Measurements from ENCODE around the gene KRT38. TPM values are rescaled to one million over a fixed set of nuclear protein-coding genes. Genes with fewer than 3 reads are reported as not detected.

KRT38 gene
- total RNA-seq = not detected

DNA sequence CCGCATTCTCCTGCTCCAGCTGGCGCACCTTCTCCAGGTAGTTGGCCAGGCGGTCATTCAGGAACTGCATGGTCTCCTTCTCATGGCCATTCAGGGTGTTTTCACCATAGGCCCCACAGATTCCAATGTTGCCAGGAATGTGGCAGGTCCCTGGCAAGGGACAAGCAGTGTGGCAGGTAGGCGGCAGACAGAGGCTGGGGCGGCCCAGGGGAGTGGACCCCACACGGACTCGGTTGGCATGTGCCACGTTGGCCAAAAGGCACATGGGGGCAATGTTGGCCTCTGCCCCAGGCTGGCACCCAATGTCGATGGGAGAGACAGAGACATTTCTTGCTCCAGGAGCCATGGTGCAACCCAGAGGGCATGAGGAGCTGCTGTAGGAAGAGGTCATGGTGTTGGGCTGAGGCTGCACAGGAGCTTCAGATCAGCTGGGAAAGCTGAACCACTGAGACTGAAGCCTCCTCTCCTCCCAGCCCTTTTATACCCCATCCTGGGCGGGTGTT, at the start of gene KRT38:
KRT38 (minus strand) TSS at position 453 of the 503 bp plus-strand sequence; CDS start at position 391, 62 bp downstream.
- CTCF ChIA-PET = no interaction called here
- POLR2A ChIA-PET = no interaction called here

DNA sequence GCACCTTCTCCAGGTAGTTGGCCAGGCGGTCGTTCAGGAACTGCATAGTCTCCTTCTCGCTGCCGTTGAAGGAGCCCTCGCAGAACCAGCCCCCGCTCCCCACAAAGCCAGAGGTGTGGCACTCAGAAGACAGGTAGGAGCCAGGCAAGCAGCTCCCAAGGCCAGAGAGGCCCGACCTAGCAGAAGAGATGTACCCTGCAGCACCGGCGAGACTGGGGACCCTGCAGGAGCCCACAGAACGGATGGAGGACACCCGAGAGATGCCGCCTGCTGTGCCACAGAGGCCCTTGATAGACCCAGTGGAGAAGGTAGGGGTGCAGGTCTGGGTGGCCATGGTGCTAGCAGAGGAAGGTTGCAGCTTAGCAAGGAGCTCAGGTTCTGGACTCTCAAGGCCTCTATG, 48.7 kb upstream of the KRT38 start, which contains the start of gene KRT36:
KRT36 (minus strand) TSS at position 380 of the 400 bp plus-strand sequence; CDS start at position 334, 46 bp downstream.
- POLR2A ChIA-PET = no interaction called here
- CTCF ChIA-PET = interaction anchor here (2.1 kb wide), 1 partner anchor 60 kb away, joined by 7 read pairs; no protein-coding TSS in a partner anchor

DNA sequence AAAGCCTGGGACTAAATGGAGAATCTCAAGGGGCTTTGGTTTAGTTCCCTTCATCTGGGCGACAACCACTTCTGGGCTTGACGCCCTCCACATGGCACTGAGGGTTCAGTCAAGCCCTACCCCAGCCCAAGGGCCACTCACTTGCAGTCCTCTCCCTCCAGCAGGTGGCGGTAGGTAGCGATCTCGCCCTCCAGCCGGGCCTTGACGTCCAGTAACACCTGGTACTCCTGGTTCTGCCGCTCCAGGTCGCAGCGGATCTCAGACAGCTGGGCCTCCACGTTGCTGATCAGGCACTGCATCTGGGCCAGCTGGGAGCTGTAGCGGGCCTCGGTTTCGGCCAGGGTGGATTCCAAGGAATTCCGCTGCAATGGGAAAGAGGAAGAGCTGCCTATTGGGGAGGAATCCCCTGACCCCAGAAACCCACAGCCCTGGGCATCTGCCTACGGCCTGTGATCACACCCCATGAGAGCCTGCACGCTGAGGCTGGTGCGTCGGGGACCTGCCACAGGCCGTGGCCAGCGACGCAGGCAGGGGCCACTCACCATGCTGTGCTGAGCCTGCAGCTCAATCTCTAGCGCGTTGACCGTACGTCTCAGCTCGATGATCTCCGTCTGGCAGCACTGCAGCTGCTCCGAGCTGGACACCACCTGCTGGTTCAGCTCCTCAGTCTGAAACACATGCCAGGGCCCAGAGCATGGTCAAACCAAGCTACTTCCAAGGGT, 46.2 kb upstream of the KRT38 start:
- CTCF ChIA-PET = interaction anchor here (0.5 to 1.7 kb wide), 5 partner anchors 10 to 948 kb away, joined by 3 to 6 read pairs (median 4); partner anchors contain the start of gene KRT15

DNA sequence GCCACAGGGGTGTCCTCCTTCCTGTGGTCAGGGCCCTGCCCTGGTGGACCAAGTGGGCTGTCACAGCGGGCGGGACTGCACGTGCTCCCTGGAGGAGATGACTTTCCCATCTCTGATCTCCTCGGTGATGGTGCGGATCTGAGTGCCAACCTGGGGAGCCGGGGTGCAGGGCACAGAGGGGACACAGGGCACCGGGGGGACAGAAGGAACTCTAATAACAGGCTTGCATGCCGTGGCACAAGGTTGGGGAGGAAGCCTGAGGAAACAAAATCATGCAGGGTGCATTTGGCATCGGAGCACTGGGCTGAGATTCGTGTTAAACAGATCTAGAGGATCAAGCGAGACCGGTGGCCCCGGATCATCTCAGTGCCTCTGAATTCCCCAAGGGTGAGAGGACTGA, 45.5 kb upstream of the KRT38 start:
- ChIA-PET CTCF (interaction anchor here (1.2 to 1.7 kb wide), 4 partner anchors 10 to 162 kb away, joined by 4 to 6 read pairs (median 5); no protein-coding TSS in a partner anchor), POLR2A (no interaction called here)

More for the DNA sequence above, 46.2 kb upstream of the KRT38 start:
- POLR2A ChIA-PET = no interaction called here

DNA sequence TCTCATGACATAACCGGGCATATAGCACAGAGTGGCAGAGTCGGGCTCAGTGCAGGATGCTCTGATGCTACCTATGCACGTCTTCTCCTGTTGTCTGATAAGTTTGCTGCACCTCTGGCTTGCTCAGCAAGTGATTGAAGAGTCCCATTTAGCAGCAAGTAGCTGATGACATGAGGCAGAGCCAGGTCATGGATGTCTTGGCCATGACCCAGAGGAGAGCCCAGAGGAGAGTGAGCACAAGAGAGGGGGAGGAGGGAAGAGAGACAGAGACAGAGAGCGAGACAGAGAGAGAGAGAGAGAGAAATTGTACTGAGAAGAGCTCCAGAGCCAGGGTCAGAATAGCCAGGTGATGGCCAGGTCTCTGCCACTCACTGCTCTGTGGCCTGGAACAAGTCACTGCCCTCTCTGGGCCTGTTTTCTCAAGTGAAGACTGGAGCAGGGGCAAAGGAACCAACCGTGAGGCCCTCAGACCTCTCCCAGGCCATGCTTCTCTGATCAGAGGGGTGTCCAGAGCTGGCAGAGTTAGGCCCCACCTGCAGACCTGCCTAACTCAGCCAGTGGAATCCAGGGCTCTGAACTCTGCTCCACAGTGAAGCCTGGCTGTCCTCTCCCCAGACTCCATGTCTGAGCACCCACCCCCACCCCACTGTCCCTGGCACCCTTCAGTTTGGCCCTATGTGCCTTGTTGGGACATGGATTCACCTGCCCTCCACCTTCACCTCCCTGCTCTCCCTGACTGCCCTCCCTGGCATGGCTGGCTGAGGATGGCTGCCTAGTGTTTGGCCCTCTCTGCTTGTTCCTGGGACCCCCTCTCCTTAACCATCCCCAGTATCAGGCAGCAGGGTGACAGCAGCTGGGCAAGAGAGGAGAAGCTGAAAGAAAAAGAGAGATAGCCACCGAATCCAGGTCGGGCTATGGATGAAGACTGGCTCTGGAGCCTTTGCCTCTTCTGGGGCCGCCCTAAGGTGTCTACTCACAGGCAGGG, 44.4 kb upstream of the KRT38 start:
- POLR2A ChIA-PET = no interaction called here
- CTCF ChIA-PET = interaction anchor here (1.7 kb wide), 1 partner anchor 64 kb away, joined by 6 read pairs; no protein-coding TSS in a partner anchor

DNA sequence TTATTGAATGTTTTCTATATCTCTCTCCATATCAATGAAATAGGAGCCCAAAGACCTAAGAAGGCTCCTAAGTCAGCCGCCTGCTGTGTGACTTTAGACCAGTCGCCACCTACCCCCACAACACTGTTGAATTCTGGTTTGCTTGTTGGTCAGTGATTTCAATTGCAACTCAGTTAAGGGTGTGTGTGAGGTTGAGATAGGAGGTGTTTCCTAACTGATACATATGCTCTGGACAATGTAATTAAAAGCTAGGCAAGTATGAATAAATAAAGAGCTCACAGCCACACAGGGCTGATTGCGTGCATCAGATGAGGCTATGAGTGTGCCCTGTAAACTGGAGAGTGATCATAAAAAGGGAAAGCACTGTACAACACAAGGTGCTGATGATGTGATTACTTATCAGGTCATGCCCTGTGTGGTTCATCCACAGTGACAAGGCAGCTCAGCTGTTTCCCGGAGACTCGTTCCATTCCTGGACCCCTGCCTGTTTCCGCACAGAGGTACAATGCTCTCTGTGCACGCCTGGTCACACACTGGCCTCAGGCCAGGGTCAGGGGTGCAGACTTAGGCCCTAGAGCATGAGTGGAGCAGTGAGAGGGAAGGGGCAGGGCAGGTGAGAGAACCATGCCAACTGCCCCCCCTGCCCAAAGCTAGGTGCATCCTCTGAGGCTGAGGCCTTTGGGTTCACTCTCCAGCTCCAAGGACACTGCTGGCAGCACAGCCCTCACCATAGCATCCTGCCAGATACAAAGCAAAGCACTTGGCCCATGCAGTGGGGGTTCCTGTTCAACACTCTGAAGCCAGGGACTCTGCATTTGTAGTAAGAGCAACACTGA, 43.4 kb upstream of the KRT38 start:
- ChIA-PET CTCF (interaction anchor here (1.5 to 1.7 kb wide), 2 partner anchors 18 to 65 kb away, joined by 3 to 6 read pairs; partner anchors contain the start of gene KRT32), POLR2A (no interaction called here)

DNA sequence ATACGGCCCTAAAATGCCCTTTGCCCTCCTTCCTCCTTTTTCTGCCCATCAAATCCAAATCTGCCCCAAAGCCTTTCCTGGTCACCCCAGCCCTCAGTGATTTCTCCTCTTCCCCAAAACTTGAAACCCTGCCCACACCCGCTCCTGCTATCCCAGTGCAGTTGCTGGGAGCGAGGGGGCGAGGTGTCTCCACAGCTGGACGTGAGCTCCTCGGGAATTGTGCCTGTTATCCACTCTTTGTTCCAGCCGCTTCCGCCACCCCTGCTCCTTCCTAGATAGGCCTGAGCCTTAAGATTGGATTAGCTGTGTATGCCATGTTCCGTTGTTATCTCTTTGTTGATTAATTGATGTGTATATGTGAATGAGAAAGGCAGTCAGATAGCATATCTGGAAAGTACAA, 42.7 kb upstream of the KRT38 start:
- ChIA-PET POLR2A (no interaction called here), CTCF (interaction anchor here (1.5 kb wide), 1 partner anchor 17 kb away, joined by 3 read pairs; the partner anchor contains the start of gene KRT32)

DNA sequence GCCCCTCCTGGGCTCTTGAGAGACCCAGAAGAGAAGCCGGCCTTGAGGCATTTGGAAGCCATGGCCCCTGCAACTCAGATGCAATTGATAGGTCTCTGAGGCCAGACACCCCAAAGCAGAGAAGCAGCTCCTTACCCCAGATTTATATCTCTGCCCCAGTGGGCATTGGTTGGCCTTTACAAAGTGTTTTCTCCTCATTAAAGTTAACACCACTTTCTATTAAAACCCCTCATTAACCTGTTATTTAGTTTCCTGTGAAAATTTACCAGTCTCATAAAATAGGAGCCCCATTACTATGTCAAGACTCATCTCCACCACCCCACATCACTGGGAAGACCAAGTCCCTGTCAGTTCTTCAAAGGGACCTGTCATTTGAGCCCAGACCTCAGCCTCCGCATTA, 40.3 kb upstream of the KRT38 start, which contains the start of gene KRT35:
KRT35 (minus strand) TSS at position 116 of the 400 bp plus-strand sequence; CDS start at position 62, 54 bp downstream.
- POLR2A ChIA-PET = no interaction called here
- CTCF ChIA-PET = no interaction called here

DNA sequence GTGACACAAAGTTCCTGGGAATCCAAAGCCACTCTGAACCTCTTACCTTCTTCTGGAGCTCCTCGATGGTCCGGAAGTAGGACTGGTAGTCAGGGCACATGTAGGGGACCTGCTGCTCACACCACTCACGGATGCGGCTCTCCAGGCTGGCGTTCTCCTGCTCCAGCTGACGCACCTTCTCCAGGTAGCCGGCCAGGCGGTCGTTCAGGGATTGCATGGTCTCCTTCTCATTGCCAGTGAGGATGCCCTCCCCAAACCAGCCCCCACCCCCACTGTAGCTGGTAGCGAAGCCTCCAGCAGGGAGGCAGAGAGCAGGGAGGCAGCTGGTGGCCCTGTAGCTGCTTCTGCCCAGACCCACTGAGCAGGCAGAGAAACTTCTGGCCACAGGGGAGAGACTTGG, 39.8 kb upstream of the KRT38 start:
- POLR2A ChIA-PET = no interaction called here
- CTCF ChIA-PET = no interaction called here

DNA sequence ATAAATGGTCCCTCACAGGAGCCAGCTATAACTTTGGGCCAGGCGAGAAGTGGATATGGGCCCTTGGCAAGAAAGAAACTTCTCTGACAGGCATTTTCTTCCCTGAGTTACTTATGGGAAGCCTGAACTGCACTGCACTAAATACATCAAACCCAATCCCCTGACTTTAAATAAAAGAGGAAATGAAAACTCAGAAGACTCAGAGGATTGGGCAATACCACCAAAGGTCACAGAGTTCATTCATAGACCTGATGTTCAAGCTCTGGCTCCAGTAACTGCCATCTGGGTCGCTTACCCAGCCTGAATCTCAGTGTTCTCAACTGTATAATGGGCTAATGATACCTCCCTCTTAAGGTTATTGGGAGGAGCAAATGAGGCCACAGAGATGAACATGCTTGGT, 39.4 kb upstream of the KRT38 start:
- CTCF ChIA-PET = no interaction called here
- POLR2A ChIA-PET = no interaction called here

DNA sequence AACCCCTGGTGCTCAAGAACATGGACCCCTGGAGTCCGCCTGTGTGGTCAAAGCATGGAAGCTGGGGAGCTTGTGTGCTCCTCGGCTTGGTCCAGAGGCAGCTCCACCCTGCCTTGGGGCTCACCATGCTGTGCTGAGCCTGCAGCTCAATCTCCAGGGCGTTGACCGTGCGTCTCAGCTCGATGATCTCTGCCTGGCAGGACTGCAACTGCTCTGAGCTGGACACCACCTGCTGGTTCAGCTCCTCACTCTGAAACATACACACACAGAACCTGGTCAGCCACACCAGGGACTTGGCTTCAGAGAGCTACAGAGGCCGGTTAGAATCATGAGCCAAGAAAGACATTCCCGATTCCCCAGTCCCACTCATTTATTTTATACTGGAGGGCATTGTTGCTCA, 37.5 kb upstream of the KRT38 start:
- ChIA-PET POLR2A (no interaction called here), CTCF (no interaction called here)

DNA sequence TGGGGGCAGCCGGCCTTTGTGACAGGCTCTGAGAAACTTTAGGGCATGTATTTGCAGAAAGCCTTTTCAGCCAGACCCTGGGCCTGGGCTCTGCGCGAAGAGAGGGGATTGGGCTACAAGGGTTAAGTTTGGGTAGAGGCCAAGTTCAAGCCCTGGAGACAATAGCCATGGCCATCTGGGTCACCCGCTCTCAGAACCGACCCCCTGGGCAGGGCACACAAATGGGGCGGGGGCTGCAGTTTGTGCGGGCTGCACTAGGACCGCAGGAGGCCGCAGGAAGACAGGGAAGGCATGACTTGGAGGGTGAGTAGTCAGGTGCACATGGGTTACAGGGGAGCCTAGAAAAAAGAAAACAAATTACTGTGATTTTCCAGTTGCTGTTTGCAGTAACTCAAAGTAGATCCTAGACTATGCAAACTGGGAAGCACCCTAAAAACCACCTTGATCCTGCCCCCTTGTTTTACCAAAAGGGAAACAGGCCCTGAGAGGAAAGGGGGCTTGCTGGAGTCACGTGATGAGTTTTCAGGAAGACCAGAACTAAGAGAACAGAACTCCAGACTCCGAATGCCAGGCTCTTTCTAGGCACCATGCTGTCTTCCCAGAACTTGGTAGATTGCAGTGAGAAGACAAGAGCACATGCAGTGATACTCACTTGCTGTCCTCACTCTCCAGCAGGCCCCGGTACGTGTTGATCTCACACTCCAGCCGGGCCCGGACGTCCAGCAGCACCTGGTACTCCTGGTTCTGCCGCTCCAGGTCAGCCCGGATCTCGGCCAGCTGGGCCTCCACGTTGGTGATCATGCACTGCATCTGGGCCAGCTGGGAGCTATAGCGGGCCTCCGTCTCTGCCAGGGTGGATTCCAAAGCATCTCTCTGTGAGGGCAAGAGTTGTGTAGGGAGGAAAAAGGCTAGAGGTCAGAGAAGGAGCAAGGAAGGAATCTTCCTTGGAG, 36.4 kb upstream of the KRT38 start:
- ChIA-PET POLR2A (no interaction called here), CTCF (no interaction called here)

DNA sequence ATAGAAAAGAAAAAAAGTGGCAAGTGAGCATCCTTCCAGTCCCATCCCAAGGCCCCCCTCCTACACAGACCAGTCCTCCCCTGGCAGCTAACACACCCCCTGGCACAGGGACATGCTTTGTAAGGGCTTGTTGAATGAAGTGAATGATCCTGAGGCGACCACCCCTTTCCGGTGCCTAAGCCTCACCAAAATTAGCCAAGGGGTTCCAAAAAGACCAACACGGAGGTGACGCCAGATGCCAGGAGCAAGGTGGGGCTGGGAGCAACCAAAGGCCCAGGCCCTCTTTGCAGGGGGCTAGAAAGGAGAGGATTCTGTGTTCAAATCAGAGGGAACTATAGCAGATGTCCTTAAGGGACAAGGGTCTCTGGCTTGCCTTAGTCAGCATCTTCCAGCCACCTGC, 34.6 kb upstream of the KRT38 start:
- POLR2A ChIA-PET = no interaction called here
- CTCF ChIA-PET = no interaction called here

DNA sequence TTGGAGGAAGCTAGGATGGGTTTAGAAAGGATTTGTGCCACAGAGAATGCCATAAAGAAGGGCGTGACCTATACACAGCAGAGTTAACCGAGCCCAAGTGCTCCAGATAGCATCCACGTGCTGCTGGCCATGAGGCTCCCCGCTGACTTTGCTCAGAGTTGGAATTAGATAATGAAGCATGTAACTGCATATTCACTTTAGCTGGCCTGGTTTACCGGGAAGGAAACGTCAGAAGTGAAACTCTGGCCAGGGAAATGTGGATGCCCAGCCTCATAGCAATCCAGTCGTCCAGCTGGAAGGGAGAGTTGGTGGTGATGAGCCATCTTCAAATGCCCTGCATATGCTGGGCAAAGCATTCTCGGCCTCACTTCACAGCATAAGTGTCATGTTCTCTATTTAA, 34.1 kb upstream of the KRT38 start:
- ChIA-PET POLR2A (no interaction called here), CTCF (no interaction called here)

DNA sequence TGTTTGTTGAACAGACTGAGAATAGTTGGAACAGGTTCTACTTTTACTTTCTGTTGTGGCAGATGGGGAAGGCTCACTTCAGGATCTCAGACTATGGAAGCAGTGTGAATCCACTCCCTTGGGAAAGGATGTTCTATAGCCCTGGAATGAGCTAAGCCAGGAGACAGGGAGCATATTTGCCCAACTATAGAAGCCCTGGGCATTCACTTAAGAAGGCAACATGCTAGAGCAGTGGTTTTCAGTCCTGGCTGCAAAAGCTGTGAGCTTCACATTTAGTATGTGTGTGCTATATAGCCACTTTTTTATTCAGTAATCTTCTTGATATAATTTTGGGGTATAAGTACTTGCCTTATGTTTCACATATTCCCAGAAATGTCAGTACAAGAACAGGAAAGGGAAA, 27.6 kb upstream of the KRT38 start:
- POLR2A ChIA-PET = no interaction called here
- CTCF ChIA-PET = interaction anchor here (1.0 kb wide), 1 partner anchor 180 kb away, joined by 3 read pairs; no protein-coding TSS in a partner anchor

DNA sequence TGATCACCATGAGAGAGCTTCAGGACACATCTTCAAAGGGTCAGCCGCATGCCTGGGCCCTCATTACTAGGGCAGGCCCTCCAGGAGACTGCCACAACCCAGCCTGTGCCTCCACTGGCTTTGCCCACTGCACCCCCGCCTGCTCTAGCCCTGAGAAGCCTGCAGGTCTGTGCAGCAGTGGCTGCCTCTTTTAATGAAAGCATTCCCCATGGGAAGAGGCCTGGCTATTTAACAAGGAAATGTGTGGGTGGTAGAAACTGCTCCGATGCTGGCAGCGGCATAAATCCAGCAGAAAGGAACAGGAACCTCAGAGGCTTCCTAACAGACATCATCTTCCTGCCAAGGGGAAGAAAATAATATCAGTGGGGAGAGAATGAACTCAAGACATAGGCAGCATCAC, 26.8 kb upstream of the KRT38 start:
- ChIA-PET POLR2A (no interaction called here), CTCF (no interaction called here)

DNA sequence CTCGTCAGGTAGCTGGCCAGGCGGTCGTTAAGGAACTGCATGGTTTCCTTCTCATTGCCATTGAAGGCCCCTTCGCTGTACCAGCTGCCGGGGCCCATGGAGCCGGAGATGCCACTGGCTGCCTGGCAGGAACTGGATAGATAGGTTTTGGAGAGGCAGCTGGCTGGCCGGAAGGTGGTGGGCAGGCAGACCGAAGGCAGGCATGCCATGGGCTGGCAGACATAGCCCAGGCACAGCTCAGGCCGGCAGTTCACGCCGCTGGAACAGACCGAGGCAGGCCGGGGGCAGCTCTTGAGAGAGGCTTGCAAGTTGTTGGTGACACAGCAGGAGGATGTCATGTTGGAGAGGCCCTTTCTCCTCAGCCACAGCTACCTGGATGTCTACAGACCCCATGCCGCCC, 26.2 kb upstream of the KRT38 start, which contains the start of gene KRT32:
KRT32 (minus strand) TSS at position 399 of the 400 bp plus-strand sequence; CDS start at position 338, 61 bp downstream.
- POLR2A ChIA-PET = no interaction called here
- CTCF ChIA-PET = interaction anchor here (0.6 to 1.0 kb wide), 2 partner anchors 16 to 178 kb away, joined by 3 read pairs; no protein-coding TSS in a partner anchor

DNA sequence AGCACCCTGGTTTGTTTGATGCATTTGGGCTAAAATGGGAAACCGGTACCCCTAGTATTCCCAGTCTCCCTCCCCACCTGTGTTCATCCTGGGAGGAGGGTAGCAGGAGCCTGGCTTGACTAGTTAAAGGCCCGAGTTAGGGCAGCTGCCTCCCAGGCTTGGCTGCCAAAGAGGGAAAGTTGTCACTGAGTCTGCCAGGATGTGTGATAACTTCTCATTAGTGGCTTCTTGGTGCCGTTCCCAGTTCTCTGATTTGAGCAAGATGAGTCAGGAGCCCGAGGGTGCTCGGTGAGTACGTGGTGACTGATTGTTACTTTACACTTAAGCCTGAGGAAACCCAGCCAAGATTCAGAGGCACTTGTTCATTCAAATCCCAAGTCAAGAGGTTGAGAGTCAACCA, 23.9 kb upstream of the KRT38 start:
- ChIA-PET POLR2A (no interaction called here), CTCF (no interaction called here)
